ENCODE results near the gene VMAC.

The VMAC gene

DNA sequence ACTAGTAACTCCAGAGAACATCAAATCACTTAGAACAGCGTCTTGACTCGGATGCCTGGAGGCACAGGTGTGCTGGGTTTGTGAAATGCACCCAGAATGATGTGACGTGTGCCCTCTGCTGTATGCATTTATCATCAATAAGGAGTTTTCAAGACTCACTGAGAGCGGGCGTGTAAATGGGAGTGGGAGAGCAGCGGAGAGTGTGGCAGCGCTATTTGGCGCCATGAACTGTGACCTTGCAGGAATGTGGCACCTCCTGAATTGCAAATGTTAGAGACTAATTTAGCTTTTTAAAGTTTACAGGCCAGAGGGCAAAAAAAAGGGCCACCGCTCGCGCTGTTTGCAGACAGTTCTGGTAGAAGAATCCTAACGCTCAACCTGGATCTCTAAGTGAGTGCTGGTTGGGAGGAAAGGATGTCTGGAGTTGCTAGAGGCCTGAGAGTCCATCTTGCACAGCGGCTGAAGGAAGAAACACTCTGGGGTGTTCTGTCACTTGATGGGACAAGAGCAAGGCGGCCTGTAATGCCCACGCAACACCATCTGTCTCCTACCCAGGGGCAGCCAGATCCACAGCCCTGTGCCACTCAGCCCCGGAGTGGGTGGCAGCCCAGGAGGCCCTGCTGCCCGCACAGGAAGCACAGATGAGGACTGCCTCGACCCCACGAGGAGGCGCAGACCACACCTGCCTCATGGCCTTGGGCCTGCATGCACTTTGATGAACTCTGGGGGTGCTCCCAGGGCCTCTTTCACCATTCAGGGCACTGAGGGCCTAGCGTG, 53.6 kb downstream of the VMAC start:
- H3K4me3 ChIP-seq (replicated peaks; ENCODE audit: low read depth, low read length) = no peak overlapping the region
- no peak for TF ChIP-seq CTCF (IDR thresholded peaks at IDR 0.05; ENCODE audit: low read depth, low read length, missing control alignments)
- DNase-seq (ENCODE audit: extremely low read depth, low read depth) = no peak

- H3K4me3 ChIP-seq (replicated peaks; ENCODE audit: low read depth, low read length) = no peak overlapping the region
- no peak for DNase-seq (ENCODE audit: extremely low read depth, low read depth)
- TF ChIP-seq CTCF (IDR thresholded peaks at IDR 0.05; ENCODE audit: low read depth, low read length, missing control alignments) = no peak
Measured at GRCh38 chr19:5958851-5959122, 54.1 kb downstream of the VMAC start.

GRCh38 chr19:5959260-5960004, 54.8 kb downstream of the VMAC start:
- no peak for TF ChIP-seq CTCF (IDR thresholded peaks at IDR 0.05; ENCODE audit: low read depth, low read length, missing control alignments)
- DNase-seq (ENCODE audit: extremely low read depth, low read depth) = no peak
- H3K4me3 ChIP-seq (replicated peaks; ENCODE audit: low read depth, low read length) = no peak overlapping the region
